RWPE2 (cell line): ENCODE results near the gene SLC1A5.

ENCODE experiments used
- ATAC-seq: fragments of 200-7000 bp; cut with Tn5 transposase; 3 replicates; pipeline ENCODE4 v1.9.1; 2021; ENCODE audit warnings: low read depth
- DNase-seq: peaks from one replicate; pipeline ENCODE4 v3.0.0-alpha.2; 2020; ENCODE audit warnings: low spot score
- H3K27ac ChIP-seq: fragments of 450-650 bp; 2 replicates; pipeline ENCODE4 v1.5.1; 2017; ENCODE audit warnings: mild to moderate bottlenecking; ENCODE audit not compliant: poor library complexity, severe bottlenecking
- H3K27me3 ChIP-seq: fragments of 250-450 bp; sonication (Bioruptor Pico); 2 replicates; pipeline ENCODE4 v1.5.1; 2021; ENCODE audit warnings: mild to moderate bottlenecking, moderate library complexity; ENCODE audit not compliant: insufficient read depth, poor library complexity, severe bottlenecking
- H3K36me3 ChIP-seq: fragments of 250-450 bp; sonication (Bioruptor Pico); 2 replicates; pipeline ENCODE4 v1.5.1; 2020; ENCODE audit warnings: low read depth, mild to moderate bottlenecking, moderate library complexity
- H3K4me1 ChIP-seq: fragments of 250-450 bp; sonication (Bioruptor Pico); 2 replicates; pipeline ENCODE4 v1.5.1; 2021; ENCODE audit warnings: mild to moderate bottlenecking, moderate library complexity; ENCODE audit not compliant: insufficient read depth, poor library complexity, severe bottlenecking
- H3K4me3 ChIP-seq: fragments of 250-450 bp; sonication (Bioruptor Pico); 2 replicates; pipeline ENCODE4 v1.5.1; 2021; ENCODE audit warnings: mild to moderate bottlenecking, moderate library complexity; ENCODE audit not compliant: severe bottlenecking
- H3K9me3 ChIP-seq: fragments of 250-450 bp; sonication (Bioruptor Pico); 2 replicates; pipeline ENCODE4 v1.5.1; 2021; ENCODE audit warnings: mild to moderate bottlenecking, moderate library complexity; ENCODE audit not compliant: severe bottlenecking
- CTCF ChIP-seq: fragments of 450-650 bp; IDR thresholded peaks from one replicate; pipeline ENCODE4 v1.5.1; 2017; ENCODE audit warnings: mild to moderate bottlenecking, moderate library complexity; ENCODE audit not compliant: poor library complexity, severe bottlenecking

SLC1A5 gene

GRCh38 chr19:46788968-46789338 lies 559 bp upstream of the SLC1A5 start:
- no peaks in the 10 kb centered on the region for H3K9me3 ChIP-seq
- no peak for DNase-seq
- no peak for ATAC-seq
- peaks cover 33% of the 10 kb centered on the region for H3K36me3 ChIP-seq
- H3K4me1 ChIP-seq = peaks cover 19% of the 10 kb centered on the region
- no peak overlapping the region for H3K27ac ChIP-seq
- H3K27me3 ChIP-seq = no peaks in the 10 kb centered on the region
- TF ChIP-seq CTCF = no peak
- no peak overlapping the region for H3K4me3 ChIP-seq

- H3K27ac ChIP-seq = peak overlapping the region; percentile 98
- peaks cover 16% of the 10 kb centered on the region for H3K4me1 ChIP-seq
- H3K4me3 ChIP-seq = peak overlapping the region; percentile 80
- DNase-seq = no peak
- H3K9me3 ChIP-seq = no peaks in the 10 kb centered on the region
- no peak for TF ChIP-seq CTCF
- no peaks in the 10 kb centered on the region for H3K27me3 ChIP-seq
- ATAC-seq = 0 out of 3 replicates have a peak, but pooled peaks have one; percentile 3
- H3K36me3 ChIP-seq = peaks cover 47% of the 10 kb centered on the region
These were observed 798 bp downstream of the SLC1A5 start for GRCh38 chr19:46787331-46788261.

GRCh38 chr19:46787040-46787330 lies 1.4 kb downstream of the SLC1A5 start:
- H3K4me1 ChIP-seq = peaks cover 19% of the 10 kb centered on the region
- peaks cover 52% of the 10 kb centered on the region for H3K36me3 ChIP-seq
- TF ChIP-seq CTCF = no peak
- H3K9me3 ChIP-seq = no peaks in the 10 kb centered on the region
- peak overlapping the region; percentile 98 for H3K27ac ChIP-seq
- peak overlapping the region; percentile 80 for H3K4me3 ChIP-seq
- ATAC-seq = no peak
- no peak for DNase-seq
- no peaks in the 10 kb centered on the region for H3K27me3 ChIP-seq

GRCh38 chr19:46786236-46787039 lies 2.0 kb downstream of the SLC1A5 start:
- no peak for TF ChIP-seq CTCF
- H3K4me3 ChIP-seq = peak overlapping the region; percentile 80
- H3K27me3 ChIP-seq = no peaks in the 10 kb centered on the region
- peak overlapping the region; percentile 98 for H3K27ac ChIP-seq
- peak; percentile 17 for ATAC-seq
- peaks cover 57% of the 10 kb centered on the region for H3K36me3 ChIP-seq
- H3K4me1 ChIP-seq = peaks cover 24% of the 10 kb centered on the region
- no peaks in the 10 kb centered on the region for H3K9me3 ChIP-seq
- DNase-seq = peak; percentile 82
